ENCODE measurements around the gene TESK2. TPM values are rescaled to one million over a fixed set of nuclear protein-coding genes. Genes with fewer than 3 reads are reported as not detected.

Gene TESK2
- polyA plus RNA-seq, 4 donors = 6.2 to 7.5 (median 6.9) TPM

DNA sequence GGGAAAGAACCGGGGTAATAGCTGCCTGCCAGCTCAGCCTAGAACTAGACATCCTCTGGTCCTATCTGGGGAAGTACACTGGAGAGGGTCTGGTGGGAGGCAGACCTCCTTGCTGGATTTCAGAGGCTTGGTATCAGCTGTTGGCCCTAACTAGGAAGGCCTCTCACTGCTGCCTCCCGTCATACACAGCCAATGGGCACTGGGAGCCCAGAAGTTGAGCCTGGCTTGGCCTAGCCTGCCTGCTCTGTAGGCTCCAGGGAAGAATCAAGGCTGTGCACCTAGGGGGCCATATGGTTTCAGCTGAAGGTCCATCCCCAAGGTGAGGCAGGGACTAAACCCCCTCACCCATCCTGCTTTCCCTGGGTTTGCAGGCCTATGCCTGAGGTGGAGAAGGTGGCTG, 146.5 kb downstream of the TESK2 start:
- DNase-seq (ENCODE audit: low read depth in 4 of 4, low spot score in 3 of 4) = no peak

DNA sequence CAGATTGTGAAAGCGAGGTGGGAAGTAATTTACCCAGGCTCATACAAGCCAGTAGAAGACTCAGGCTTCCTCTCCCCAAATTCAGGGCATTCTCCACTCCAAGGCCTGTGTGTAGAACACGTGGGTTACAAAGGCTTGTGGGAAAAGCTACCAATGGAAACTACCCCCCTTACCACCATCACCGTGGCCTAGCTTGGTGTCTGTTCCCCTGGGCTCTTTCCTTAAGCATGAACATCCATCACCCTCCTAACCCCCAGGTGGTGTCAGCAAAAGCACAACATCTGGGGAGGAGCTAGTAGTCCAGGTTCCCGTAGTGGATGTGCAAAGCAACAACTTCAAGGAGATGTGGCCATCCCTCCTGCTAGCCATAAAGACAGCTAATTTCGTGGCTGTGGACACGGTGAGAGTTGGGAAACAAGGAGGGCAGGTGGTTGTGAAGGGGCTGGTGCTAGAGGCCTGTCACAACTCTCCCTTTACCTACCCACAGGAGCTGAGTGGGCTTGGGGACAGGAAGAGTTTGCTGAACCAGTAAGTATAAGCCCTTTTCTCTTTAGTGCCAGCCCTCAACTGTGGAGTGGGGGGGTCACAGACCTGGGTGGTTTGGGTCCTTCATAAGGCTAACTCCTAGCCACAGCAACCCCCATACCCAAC, 150.0 kb downstream of the TESK2 start:
- DNase-seq (ENCODE audit: low read depth in 4 of 4, low spot score in 3 of 4) = no peak

DNA sequence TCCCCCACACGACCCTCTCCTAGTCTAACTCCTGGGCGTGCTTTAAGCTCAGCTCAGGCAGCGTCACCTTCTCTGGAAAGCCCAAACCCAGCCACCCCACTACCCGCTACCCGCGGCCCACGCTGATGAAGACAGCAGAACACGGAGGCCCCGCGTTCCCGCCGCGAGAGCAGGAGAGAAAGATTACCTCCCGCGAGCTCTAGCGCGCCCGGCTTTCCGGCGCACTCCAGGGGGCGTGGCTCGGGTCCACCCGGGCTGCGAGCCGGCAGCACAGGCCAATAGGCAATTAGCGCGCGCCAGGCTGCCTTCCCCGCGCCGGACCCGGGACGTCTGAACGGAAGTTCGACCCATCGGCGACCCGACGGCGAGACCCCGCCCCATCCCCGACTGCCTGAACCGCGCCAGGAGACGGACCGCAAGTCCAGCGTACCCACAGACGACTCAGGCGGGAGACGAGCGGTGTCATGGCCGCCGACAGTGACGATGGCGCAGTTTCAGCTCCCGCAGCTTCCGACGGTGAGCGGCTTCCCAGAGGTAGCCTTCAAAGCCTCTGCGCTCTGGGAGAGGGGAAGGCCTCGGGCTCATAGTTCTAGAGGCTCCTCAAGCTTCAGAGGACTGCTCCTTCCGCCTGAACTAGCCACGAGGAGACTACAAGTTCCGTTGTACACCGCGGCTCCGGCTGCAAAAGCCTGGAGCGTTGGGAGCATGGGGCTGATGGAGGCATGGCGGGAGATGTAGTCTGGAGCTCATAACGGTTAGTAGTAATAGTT, 151.0 kb downstream of the TESK2 start, which contains the start of the genes MUTYH and TOE1:
MUTYH (minus strand) TSS at position 652 of the 770 bp plus-strand sequence. CDS start 5,935 bp downstream, outside the sequence.
TOE1 (plus strand) TSS at position 382 of the 770 bp plus-strand sequence; CDS start at position 465, 83 bp downstream.
- peak; percentile 74 to 80 (median 78) for DNase-seq (ENCODE audit: low read depth in 4 of 4, low spot score in 3 of 4)

DNA sequence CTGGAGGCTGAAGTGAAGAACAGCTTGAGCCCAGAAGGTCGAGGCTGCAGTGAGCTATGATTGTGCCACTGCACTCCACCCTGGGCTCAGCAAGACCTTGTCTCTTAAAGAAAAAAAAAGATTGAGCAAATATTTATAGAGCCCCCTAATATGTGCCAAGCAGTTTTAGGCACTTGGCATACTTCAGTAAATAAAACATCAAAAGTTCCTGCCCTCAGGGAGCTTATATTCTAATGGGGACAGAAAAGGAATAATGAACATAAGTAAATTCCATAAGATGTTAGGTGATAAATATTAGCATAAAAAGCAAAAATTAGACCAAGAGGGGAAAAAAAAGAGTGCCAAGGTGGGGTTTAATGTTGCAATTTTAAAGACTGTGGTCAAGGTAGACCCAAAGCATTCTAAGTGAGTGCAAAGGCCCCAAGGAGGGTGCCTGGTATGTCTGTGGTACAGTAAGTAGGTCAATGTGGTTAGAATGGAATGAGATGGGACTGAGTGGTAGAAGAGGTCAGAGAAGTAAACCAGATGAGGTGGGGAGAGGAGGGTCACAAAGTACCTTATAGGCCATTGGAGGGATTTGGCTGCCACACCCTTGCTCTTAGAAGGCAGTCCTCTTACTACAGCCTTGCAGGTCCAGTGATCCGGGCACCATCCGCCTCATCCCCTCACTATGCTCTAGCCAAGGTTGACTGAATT, 153.2 kb downstream of the TESK2 start:
- DNase-seq (ENCODE audit: low read depth in 4 of 4, low spot score in 3 of 4) = no peak

DNA sequence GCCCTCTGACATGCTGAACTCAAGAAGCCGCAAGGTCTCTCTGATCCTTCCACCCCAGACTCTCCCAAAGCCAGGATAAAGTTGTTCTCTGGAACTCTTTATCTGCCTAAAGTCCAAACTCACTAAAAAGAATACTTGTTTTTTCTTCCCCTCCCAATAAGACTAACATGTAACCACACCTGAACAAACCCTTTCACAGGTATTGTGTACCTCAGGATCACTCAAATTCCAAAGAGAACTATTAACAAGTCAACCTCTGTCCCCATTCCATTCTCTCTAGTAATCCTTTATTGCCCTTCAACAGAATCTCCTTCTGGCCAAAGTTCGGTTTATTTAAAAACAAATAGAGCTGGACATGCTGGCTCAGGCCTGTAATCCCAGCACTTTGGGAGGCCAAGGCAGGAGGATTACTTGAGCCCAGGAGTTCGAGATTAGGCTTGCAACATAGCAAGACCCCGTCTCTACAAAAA, 155.1 kb downstream of the TESK2 start:
- DNase-seq (ENCODE audit: low read depth in 4 of 4, low spot score in 3 of 4) = no peak

DNA sequence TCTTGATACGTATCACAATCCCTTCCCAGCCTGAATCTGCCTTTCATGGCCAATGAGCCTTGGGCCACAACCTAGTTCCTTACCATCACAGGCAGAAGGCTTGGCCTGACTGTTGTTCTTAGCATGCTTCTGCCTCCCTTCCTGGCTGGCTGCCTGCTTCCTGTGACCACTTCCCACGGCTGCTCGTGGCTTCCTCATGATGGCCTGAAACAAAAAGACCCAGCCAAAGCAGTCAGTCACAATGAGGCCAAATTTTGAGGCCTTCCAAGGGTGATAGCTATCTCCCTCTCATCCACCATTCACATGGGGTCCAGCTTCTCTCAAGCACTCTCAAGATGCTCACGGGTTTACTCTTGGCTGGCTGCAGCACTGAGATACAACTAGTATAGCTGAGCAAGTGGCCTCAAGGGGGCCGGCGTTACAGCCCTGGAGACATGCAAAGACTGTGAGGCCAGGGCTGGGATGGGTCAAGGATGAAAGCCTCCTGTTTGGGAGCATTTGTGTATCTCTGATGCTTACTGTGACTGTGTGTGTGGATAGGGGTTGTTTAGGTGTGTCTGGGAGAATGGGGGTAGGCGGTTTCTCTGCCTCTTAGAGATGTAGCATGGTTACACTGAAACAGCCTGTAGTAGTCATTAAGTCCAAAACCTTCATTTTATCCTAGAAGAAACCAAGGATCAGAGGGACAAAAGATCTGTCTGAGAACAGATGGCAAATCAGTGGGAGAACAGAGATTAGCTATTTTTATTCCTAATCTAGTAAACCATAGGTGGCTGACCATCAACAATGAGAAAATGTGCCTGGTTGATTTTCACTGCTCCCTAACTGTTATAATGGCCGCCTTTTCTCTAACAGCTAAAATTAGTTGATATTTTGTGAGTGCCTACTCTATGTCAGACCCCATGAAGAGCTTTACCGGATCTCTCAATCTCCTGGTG, 156.4 kb downstream of the TESK2 start:
- DNase-seq (ENCODE audit: low read depth in 4 of 4, low spot score in 3 of 4) = no peak

DNA sequence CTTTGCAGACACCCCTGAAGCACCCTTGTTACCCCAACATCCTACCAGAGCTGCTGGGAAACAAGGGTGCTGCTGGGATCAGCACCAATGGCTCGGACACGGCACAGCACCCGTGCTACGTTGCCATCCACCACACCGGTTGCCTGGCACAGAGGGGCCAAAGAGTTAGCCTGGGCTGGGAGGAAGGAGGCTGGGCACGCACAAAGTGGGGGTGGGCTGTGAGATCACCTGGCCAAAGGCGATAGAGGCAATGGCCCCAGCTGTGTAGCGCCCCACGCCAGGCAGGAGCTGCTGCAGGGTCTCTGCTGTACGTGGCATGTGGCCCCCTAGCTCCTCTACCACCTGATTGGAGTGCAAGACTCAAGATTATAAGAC, 158.6 kb downstream of the TESK2 start:
- no peak for DNase-seq (ENCODE audit: low read depth in 4 of 4, low spot score in 3 of 4)

DNA sequence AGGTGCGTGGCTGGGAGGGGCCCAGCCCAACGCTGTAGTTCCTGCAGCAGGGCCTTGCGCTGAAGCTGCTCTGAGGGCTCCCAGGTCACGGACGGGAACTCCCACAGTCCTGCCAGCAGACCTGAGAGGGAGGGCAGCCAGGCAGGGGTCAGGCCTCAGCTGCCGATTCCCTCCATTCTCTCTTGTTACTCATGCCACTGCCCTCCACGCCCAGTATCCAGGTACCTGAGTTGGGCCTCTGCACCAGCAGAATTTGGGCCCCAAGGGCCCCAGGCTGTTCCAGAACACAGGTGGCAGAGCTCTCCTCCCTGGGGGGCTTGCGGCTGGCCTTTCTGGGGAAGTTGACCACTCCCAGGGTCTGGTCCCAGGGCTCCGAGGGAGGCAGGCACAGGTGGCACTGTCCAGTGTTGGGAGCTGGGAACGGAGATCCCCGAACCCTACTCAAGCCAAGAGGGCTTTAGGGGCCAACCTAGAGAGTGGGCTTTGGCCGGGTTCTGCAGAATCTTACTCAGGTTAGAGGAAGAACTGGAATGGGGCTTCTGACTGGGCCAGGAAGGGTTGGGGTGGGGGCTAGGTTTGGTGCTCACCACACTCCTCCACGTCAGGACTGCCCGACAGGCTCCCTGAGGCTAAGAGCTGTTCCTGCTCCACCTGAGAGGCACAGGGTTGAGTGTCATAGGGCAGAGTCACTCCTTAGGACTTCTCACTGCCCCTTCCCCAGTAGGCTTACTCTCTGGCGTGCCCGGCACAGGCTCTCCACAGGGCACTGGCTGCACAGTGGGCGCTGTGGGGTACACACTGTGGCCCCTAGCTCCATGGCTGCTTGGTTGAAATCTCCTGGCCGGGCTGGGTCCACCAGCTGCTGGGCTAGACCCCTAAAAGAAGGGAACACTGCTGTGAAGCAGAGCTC, 159.3 kb downstream of the TESK2 start:
- DNase-seq (ENCODE audit: low read depth in 4 of 4, low spot score in 3 of 4) = no peak

DNA sequence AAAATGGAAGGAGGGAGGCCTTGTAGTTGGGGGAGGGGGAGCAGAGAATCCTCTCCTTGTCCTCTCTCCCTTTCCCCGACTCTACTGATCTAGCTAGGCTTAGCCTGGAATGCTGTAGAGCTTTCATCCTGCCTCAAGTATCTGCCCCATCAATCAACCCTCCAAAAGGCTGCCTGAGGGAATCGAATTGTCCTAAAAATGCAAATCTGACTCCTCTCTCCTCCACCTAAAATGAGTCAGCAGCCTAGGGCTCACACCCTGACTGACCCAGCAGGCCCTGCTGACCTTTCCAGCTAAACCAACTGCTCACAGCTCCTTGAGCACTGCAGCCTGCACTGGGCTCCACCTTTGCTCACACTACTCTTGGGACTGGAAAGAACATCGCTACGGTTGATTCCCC, 161.5 kb downstream of the TESK2 start:
- no peak for DNase-seq (ENCODE audit: low read depth in 4 of 4, low spot score in 3 of 4)

DNA sequence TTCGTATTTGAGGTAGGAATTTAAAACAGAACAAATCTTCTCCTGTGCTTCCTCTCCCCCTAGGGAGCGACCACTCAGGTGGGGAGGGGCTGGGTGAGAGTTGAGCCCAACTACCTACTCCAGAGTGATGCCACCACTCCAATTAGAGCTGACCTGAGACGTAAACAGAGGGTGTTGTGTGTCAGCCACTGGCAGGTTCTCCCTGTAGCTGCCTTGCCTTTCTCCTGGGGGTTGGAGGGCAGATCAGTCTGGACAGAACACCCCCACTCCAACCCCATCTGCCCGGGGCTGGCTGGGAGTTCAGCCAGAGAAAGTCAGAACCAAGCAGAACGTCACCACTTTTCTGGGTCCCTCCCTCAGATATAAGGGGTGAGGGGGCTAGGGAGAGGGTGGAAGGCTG, 162.3 kb downstream of the TESK2 start:
- no peak for DNase-seq (ENCODE audit: low read depth in 4 of 4, low spot score in 3 of 4)

DNA sequence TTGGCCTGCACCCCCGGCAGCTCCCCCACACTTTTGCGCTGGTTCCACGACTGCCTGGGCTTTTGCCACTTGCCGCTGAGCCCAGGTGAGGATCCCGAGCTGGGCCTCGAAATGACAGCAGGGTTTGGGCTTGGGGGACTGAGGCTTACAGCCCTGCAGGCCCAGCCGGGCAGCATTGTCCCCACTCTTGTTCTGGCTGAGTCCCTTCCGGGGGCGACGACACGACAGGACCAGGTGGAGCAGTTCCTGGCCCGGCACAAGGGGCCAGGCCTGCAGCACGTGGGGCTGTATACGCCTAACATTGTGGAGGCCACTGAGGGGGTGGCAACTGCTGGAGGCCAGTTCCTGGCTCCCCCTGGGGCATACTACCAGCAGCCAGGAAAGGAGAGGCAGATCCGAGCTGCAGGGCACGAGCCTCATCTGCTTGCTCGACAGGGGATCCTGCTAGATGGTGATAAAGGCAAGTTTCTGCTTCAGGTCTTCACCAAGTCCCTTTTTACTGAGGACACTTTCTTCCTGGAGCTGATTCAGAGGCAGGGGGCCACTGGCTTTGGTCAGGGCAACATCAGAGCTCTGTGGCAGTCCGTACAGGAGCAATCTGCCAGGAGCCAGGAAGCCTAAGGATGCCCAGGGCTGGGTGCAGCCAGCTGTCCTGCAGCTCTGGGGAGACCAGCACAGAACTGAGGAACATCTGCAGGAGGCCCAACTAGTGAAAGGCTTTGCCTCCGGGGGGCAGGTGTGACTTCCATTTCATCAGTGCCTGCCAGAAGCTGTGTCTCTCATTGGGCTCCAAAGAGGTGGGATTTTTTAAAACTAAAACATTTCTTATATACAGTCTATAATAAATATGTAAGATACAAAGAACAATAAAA, 163.1 kb downstream of the TESK2 start:
- no peak for DNase-seq (ENCODE audit: low read depth in 4 of 4, low spot score in 3 of 4)

DNA sequence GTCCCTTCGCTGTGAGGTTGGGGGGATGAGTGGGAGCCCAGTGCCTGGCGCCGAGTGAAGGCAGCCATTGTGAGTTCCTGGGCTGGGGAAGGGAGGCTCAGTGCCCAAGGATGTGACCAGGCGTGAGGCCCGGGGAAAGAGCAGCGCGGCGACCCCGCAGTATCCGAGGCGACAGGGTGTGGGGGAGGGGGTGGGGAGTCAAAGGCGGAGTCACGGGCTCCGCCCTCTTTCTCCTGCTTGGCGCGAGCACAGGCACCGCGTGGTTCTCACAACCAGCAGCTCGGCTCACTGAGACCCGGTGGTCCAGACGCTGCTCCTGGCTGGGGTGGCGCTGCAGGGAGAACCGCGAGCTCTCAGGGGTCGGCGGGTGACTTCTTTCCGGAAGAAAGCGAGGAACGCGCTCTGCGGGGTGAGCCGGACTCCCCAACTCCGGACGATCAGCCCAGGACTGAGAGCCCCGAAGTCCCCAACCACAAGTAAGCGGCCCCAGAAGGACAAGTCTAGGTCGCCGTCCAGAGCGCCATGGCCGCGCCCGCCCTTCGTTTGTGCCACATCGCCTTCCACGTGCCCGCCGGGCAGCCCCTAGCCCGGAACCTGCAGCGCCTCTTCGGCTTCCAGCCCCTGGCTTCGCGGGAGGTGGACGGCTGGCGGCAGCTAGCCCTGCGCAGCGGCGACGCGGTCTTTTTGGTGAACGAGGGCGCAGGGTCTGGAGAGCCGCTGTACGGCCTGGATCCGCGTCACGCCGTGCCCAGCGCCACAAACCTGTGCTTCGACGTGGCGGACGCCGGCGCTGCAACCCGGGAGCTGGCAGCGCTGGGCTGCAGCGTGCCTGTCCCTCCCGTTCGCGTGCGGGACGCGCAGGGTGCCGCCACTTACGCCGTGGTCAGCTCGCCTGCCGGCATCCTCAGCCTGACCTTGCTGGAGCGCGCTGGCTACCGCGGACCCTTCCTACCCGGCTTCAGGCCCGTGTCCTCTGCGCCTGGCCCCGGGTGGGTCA, 164.0 kb downstream of the TESK2 start, which contains the start of gene HPDL:
HPDL (plus strand) TSS at position 269 of the 997 bp plus-strand sequence; CDS start at position 523, 254 bp downstream.
- DNase-seq (ENCODE audit: low read depth in 4 of 4, low spot score in 3 of 4) = peak; percentile 69 to 76 (median 74)

DNA sequence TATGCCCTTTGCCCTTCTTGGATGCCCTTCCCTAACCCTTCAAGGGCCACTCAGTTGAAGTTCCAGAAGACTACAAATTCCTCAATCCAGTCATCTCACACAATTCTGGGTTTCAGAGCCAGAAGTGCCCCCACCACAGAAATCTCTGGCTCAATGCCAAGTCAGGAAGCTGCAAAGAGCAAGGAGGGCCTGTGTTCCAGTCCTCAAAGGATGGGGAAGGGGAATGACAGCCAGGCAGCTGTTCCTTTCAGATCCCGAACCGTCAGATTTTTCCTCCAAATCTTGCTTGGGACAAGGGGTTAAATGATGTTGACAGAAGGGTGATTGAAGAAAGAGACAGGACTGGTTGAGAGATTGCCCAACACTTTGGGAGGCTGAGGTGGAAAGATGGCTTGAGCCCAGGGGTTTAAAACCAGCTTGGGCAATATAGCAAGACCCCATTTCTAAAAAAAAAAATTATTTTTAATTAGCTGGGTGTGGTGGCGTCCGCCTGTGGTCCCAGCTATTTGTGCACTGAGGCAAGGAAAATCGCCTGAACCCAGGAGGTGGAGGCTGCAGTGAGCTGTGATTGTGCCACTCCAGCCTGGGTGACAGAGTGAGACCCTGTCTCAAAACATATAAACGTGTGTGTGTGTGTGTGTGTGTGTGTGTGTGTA, 165.0 kb downstream of the TESK2 start:
- no peak for DNase-seq (ENCODE audit: low read depth in 4 of 4, low spot score in 3 of 4)

DNA sequence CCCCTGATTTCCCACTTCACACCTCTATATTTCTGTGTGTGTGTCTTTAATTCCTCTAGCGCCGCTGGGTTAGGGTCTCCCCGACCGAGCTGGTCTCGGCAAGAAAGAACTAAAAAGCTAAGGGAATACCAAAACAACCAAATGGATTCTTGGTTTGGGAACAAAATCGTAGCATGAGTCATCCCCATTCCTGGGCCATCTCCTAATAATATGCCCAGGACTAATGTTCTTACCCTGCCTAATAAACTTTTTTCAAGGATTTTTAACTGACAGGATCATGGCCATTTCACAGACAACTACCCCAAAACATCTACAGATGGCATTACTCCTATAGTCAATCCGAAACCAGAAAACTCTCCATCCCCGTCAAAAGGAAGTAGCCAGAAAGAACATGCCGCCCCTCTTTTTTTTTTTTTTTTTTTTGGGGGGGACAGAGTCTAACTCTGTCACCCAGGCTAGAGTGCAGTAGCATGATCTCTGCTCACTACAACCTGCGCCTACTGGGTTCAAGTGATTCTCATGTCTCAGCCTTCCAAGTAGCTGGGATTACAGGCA, 168.4 kb downstream of the TESK2 start:
- no peak for DNase-seq (ENCODE audit: low read depth in 4 of 4, low spot score in 3 of 4)

DNA sequence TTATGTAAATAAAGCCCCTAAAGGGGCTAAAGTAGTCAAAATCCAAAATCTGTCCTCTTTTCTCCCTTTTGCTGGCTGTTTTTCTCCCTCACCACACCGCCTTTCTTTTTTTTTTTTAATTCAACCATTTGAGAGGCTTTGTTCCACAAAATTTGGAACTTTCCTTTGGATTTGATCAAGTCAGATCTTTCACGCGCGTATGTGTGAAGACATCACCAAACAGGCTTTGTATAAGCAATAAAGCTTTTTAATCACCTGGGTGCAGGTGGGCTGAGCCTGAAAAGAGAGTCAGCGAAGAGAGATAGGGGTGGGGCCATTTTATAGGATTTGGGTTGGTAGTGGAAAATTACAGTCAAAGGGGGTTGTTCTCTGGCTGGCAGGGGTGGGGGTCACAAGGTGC, 169.5 kb downstream of the TESK2 start:
- no peak for DNase-seq (ENCODE audit: low read depth in 4 of 4, low spot score in 3 of 4)

DNA sequence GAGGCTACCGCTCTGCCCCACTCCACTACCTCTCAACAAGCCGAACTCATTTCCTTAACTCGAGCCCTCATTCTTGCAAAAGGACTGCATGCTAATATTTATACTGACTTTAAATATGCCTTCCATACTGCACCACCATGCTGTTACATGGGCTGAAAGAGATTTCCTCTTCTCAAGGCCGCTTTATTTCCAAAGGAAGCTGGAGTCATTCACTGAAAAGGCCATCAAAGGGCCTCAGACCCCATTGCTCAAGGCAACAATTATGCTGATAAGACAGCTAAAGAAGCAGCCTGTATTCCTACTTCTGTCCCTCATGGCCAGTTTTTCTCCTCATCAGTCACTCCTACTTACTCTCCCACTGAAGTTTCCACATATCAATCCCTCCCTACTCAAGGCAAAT, 171.2 kb downstream of the TESK2 start:
- no peak for DNase-seq (ENCODE audit: low read depth in 4 of 4, low spot score in 3 of 4)
